ENCODE measurements around the gene NYNRIN.
A peak's percentile ranks its signal among the peaks of the same experiment; 100 is the strongest.
"Not testable (repeated sequence)": the region's sequence is repeated elsewhere in the genome, so short reads cannot be mapped to it uniquely, and the experiment has no call there.

NYNRIN gene

GRCh38 chr14:24398653-24399446 is at the start of gene NYNRIN:
NYNRIN (plus strand) TSS chr14:24399003; CDS start chr14:24399247, 244 bp downstream.
- no peak for DNase-seq

GRCh38 chr14:24349742-24350141 is 49.1 kb upstream of the NYNRIN start:
- no peak for DNase-seq

- DNase-seq, result no peak
Observed at GRCh38 chr14:24351517-24351916, 47.3 kb upstream of the NYNRIN start.

GRCh38 chr14:24353559-24354481 is 45.0 kb upstream of the NYNRIN start:
- DNase-seq, result no peak

GRCh38 chr14:24354482-24354825 is 44.3 kb upstream of the NYNRIN start:
- not testable (repeated sequence) for DNase-seq

GRCh38 chr14:24355009-24355408 is 43.8 kb upstream of the NYNRIN start:
- no peak for DNase-seq

- DNase-seq, result no peak
Observed at GRCh38 chr14:24356208-24356607, 42.6 kb upstream of the NYNRIN start.

GRCh38 chr14:24360281-24360680 is 38.5 kb upstream of the NYNRIN start:
- DNase-seq, result no peak

GRCh38 chr14:24361326-24361725 is 37.5 kb upstream of the NYNRIN start:
- DNase-seq, result no peak

- no peak for DNase-seq
Observed at GRCh38 chr14:24362241-24362960, 36.4 kb upstream of the NYNRIN start.

GRCh38 chr14:24363401-24363800 is 35.4 kb upstream of the NYNRIN start:
- no peak for DNase-seq

- no peak for DNase-seq
Observed at GRCh38 chr14:24364841-24365240, 34.0 kb upstream of the NYNRIN start.

GRCh38 chr14:24365600-24366412 is 33.0 kb upstream of the NYNRIN start:
- DNase-seq, result peak; percentile 56

GRCh38 chr14:24366413-24366720 is 32.4 kb upstream of the NYNRIN start:
- no peak for DNase-seq

GRCh38 chr14:24366721-24367513 is 31.9 kb upstream of the NYNRIN start:
- DNase-seq, result peak; percentile 93

- DNase-seq, result peak; percentile 78
Observed at GRCh38 chr14:24367514-24368211, 31.1 kb upstream of the NYNRIN start, which contains the start of gene NFATC4. NFATC4 (plus strand) TSS chr14:24368184; CDS start chr14:24368341, 157 bp downstream.

GRCh38 chr14:24368212-24368561 is 30.6 kb upstream of the NYNRIN start:
- DNase-seq, result no peak

- DNase-seq, result no peak
Observed at GRCh38 chr14:24368562-24369252, 30.1 kb upstream of the NYNRIN start.

- no peak for DNase-seq
Observed at GRCh38 chr14:24369463-24369862, 29.3 kb upstream of the NYNRIN start.
